T-helper 2 cell treated with Interferon-gamma antibody and Interleukin-4, amounts not matched to agents 5 μg/mL and 100 μg/mL, for 36 hours (primary cell): Measurements from ENCODE around the gene ID1.

Experiments
- DNase-seq: peaks from one replicate; pipeline ENCODE4 v3.0.0; 2021; ENCODE audit warnings: low spot score
- H3K27ac Mint-ChIP-seq: one replicate; pipeline ENCODE4 v1.8.0; 2021; ENCODE audit warnings: mild to moderate bottlenecking, mixed read lengths
- H3K27me3 Mint-ChIP-seq: one replicate; pipeline ENCODE4 v1.8.0; 2021; ENCODE audit warnings: low read depth, mixed read lengths
- H3K36me3 Mint-ChIP-seq: one replicate; pipeline ENCODE4 v1.8.0; 2021; ENCODE audit warnings: low read depth, mixed read lengths
- H3K4me1 Mint-ChIP-seq: one replicate; pipeline ENCODE4 v1.8.0; 2021; ENCODE audit warnings: low read depth, mixed read lengths
- H3K4me3 Mint-ChIP-seq: one replicate; pipeline ENCODE4 v1.8.0; 2022; ENCODE audit warnings: mild to moderate bottlenecking, moderate library complexity, mixed read lengths
- H3K9me3 Mint-ChIP-seq: one replicate; pipeline ENCODE4 v1.8.0; 2021; ENCODE audit warnings: mixed read lengths

ID1 gene, protein sequence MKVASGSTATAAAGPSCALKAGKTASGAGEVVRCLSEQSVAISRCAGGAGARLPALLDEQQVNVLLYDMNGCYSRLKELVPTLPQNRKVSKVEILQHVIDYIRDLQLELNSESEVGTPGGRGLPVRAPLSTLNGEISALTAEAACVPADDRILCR

DNA sequence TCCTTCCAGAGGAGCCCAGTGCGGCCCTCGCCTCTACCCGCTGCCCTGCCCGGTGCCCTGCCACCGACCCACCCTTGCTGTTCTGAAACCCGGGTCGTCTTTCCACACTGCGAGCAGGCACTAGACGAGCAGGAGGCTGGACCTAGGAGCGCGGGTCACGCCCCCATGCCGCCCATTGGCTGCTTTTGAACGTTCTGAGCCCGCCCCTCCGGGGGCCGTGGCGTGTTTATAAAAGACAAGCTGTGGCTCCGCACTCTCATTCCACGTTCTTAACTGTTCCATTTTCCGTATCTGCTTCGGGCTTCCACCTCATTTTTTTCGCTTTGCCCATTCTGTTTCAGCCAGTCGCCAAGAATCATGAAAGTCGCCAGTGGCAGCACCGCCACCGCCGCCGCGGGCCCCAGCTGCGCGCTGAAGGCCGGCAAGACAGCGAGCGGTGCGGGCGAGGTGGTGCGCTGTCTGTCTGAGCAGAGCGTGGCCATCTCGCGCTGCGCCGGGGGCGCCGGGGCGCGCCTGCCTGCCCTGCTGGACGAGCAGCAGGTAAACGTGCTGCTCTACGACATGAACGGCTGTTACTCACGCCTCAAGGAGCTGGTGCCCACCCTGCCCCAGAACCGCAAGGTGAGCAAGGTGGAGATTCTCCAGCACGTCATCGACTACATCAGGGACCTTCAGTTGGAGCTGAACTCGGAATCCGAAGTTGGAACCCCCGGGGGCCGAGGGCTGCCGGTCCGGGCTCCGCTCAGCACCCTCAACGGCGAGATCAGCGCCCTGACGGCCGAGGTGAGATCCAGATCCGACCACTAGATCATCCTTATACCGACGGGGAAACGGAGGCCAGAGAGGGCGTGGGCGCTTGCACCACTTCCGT is at the start of gene ID1:
Gene ID1 (plus strand): TSS at position 259 of the 871 bp plus-strand sequence. CDS start 99 bp downstream, at position 358.
- Mint-ChIP-seq H3K4me1 (peaks cover 24% of the 10 kb centered on the region), H3K9me3 (no peaks in the 10 kb centered on the region), H3K4me3 (peak within 1 kb of the TSS; percentile 91), H3K27ac (peak within 1 kb of the TSS; percentile 72), H3K27me3 (peaks cover 48% of the 10 kb centered on the region), H3K36me3 (no peaks in the 10 kb centered on the region)
- peak; percentile 87 for DNase-seq

DNA sequence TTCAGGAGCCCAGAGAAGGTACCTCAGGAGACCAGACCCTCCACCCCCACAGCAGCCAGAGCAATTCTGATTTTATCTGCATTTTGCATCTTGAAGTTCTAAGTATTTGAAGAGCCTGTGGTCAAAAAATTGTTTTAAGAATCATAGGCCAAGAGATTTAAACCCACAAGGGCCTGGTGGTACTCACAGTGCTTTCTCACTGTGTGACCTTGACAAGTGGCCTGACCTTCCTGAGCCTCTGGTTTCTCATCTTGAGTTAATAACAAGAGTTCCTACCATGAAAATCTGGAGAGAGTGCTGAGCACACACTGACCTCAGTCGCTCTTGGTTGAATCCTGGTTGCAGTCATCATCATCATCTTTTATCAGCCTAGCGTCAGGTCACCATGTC is 45.4 kb upstream of the ID1 start:
- no peak for DNase-seq
- peaks cover 14% of the 10 kb centered on the region for H3K4me1 Mint-ChIP-seq
- no peak overlapping the region for H3K4me3 Mint-ChIP-seq
- peak overlapping the region; percentile 75 for H3K27ac Mint-ChIP-seq
- H3K36me3 Mint-ChIP-seq, result peaks cover 63% of the 10 kb centered on the region
- no peaks in the 10 kb centered on the region for H3K27me3 Mint-ChIP-seq
- H3K9me3 Mint-ChIP-seq, result no peaks in the 10 kb centered on the region

DNA sequence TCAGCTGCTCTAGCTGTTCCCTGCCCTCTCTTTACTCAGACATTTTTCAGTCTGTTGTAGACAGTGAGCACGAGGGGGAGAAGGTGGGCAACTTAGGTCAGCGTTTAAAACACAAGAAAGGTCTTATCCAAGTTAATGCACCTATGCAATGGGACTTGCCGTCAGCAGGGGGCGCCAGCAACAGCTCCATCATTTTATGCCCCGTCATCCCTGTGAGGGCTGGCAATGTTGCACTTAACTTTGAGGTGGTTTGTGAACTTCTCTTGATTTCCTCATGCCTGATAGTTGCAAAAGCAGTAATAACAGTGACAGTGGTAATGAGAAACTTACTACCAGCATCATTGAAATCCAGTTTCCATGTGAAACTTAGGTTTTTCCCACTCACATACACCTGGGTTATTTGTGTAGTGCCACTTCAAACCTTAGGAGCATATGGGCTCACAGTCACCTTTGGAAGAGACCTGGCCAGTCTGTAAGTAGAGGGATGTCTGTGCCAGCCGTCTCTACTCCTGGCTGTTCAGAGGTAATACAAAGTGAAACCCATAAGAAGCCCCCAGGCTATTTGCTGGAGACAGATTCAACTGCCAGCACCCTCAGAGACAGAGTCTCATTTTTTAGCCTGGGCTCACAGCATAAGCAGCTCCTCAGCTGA is 44.9 kb upstream of the ID1 start:
- Mint-ChIP-seq H3K27me3 (no peaks in the 10 kb centered on the region), H3K4me1 (peaks cover 14% of the 10 kb centered on the region), H3K9me3 (no peaks in the 10 kb centered on the region), H3K4me3 (no peak overlapping the region), H3K36me3 (peaks cover 60% of the 10 kb centered on the region), H3K27ac (peak overlapping the region; percentile 75)
- peak; percentile 60 for DNase-seq

DNA sequence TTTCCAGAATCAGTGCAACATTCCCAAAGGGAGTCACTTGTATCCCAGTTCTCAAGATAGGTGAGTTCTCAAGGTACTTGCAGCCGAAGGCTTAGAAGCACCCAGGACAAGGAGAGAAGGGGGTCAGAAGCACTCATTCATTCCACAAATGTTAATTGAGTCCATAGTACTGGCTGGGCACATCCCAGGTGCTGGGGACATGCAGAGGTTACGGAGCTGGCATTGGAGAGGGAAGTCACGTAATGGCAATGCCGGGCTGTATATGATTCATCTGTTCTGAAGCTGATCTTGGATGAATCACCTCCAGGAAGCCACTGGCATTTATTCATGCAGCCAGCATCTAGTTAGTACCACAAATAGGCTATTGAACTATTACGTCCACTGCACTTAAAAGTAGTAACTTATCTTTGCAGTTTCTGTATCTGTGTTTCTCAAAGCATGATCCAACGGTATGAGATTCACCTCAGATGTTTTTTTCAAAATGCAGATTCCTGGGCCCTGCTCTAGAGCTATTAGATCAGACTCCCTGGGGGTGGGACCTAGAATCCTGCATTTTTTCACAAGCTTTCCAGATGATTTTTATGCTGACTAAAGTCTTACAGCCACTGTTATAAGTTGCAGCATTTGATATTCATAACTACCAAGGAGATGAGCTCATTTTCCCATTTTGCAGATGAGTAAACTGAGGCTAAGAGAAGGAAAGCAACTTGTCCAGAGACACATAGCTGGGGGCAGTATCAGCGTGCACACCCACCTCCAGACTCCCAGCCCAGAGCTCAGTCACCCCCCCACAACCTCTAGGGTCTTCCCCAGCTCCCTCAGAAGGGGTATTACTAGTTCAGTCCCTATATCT is 44.1 kb upstream of the ID1 start:
- Mint-ChIP-seq H3K27ac (peak overlapping the region; percentile 72), H3K9me3 (no peaks in the 10 kb centered on the region), H3K36me3 (peaks cover 55% of the 10 kb centered on the region), H3K27me3 (no peaks in the 10 kb centered on the region), H3K4me3 (no peak overlapping the region), H3K4me1 (peaks cover 16% of the 10 kb centered on the region)
- DNase-seq, result no peak

DNA sequence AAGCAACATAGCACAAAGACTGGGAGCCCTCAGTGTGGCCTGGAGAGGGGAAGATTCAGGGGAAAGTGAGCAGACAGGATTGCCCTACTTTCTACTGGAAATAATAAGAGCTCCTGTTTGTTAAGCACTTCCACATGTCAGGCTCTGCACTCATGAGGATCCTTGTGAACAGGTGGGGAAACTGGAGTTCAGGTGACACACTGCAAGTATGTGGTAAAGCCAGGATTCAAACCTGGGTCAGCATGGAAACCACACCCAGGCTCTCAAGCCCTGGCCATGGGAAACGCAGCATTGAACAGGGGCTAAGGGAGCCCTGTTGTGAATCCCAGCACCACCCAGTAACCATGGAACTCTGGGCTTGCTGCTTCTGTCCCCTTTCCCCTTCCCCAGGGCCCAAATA is 42.8 kb upstream of the ID1 start:
- peaks cover 20% of the 10 kb centered on the region for H3K4me1 Mint-ChIP-seq
- no peak overlapping the region for H3K4me3 Mint-ChIP-seq
- no peak overlapping the region for H3K27ac Mint-ChIP-seq
- H3K36me3 Mint-ChIP-seq, result peaks cover 55% of the 10 kb centered on the region
- no peaks in the 10 kb centered on the region for H3K9me3 Mint-ChIP-seq
- H3K27me3 Mint-ChIP-seq, result no peaks in the 10 kb centered on the region
- no peak for DNase-seq

DNA sequence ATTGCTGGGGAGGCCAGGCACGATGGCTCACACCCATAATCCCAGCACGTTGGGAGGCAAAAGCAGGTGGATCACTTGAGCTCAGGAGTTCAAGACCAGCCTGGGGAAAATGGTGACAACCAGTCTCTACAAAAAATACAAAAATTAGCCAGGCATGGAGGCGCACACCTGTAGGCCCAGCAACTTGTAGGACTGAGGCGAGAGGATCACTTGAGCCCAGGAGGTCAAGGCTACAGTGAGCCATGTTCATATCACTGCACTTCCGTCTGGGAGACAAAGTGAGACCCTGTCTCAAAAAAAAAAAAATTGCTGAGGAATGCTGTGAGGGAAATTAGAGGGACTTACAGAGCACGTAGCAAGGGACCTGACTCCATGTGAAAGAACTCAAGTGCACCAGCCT is 40.8 kb upstream of the ID1 start:
- peaks cover 48% of the 10 kb centered on the region for H3K36me3 Mint-ChIP-seq
- H3K27ac Mint-ChIP-seq, result no peak overlapping the region
- no peaks in the 10 kb centered on the region for H3K27me3 Mint-ChIP-seq
- H3K4me1 Mint-ChIP-seq, result peaks cover 18% of the 10 kb centered on the region
- no peak overlapping the region for H3K4me3 Mint-ChIP-seq
- no peak for DNase-seq
- no peaks in the 10 kb centered on the region for H3K9me3 Mint-ChIP-seq

DNA sequence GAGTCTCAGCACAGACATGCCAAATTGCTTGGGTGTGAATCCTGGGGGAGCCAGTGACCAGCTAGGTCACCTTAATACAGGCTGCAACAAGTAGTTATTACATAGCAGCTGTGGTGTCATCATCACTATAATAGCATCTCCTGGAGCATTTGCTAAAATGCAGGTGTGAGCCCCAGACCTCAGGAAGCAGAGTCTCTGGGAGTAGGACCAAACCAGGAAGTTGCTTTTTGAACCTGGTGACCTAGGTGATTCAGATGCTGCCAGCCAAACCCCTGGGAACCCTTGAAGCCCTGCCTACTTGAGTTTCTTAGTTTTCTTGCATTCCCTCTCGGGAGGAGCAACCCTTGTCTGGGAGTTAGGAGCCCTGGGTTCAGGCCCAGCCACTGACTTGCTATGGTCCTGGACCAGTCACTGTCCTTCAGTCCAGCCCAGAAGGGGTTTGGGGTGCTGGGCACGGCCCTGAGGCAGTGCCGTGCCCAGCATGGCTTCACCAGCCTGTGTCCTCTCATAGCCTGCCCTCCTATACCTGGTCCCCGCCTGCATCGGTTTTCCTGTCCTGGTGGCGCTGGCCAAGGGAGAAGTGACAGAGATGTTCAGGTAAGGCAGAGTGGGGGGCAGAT is 39.3 kb upstream of the ID1 start:
- Mint-ChIP-seq H3K27me3 (no peaks in the 10 kb centered on the region), H3K27ac (no peak overlapping the region), H3K4me1 (peaks cover 7% of the 10 kb centered on the region), H3K9me3 (no peaks in the 10 kb centered on the region), H3K36me3 (peaks cover 42% of the 10 kb centered on the region), H3K4me3 (no peak overlapping the region)
- DNase-seq, result no peak

DNA sequence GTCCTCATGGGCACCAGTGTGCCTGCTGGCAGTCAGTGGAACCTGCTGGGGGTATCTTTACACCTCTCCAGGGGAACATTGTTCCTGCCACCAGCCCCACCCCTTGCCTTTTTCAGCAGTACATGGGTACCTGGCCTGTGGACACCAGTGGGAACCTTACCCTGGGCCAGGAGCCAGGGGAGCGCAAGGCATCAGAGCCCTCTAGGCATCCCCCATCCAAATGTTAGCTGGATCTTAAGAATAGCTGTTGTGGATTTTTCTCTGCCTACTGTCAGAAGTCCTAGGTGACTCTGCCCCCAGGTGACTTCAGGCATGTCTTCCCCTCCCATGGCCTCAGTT is 38.8 kb upstream of the ID1 start:
- H3K27ac Mint-ChIP-seq, result no peak overlapping the region
- peaks cover 39% of the 10 kb centered on the region for H3K36me3 Mint-ChIP-seq
- H3K4me1 Mint-ChIP-seq, result peaks cover 7% of the 10 kb centered on the region
- no peaks in the 10 kb centered on the region for H3K27me3 Mint-ChIP-seq
- no peaks in the 10 kb centered on the region for H3K9me3 Mint-ChIP-seq
- no peak overlapping the region for H3K4me3 Mint-ChIP-seq
- no peak for DNase-seq

DNA sequence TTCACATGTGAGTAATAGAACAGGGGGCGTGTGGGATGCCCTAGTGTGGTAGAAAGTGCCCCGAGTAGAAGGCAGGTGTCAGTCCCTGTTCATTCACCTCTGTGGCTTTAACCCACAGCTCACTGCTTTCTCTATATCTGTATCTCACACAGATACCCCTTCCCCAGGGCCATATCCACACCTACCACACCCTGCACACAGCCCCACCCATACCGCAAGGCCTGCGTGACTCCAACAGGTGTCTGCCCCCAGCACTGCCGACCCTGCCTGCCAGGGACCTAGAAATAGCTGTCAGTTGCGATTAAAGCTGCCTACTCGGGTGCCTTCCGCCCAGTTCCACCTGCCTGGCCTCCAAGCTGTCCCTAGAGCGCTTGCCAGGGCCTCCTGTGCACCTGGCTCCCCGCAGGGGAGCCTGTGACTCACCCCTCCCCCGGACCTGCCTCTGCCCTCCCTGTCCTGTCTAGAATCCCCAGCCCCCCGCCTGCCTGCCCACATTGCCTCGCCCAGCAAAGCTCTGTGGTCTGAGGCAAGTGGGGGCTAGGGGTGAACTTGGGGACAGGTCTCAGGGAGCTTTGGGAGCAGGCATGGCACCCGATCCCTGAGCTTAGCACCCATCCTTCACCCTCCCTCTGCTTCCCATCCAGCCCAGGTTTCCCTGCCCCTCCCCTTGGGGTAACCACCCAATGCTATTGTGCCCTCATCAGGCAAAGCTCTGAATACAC is 38.3 kb upstream of the ID1 start:
- no peak for DNase-seq
- H3K4me1 Mint-ChIP-seq, result peaks cover 7% of the 10 kb centered on the region
- H3K9me3 Mint-ChIP-seq, result no peaks in the 10 kb centered on the region
- H3K36me3 Mint-ChIP-seq, result peaks cover 34% of the 10 kb centered on the region
- no peaks in the 10 kb centered on the region for H3K27me3 Mint-ChIP-seq
- no peak overlapping the region for H3K27ac Mint-ChIP-seq
- H3K4me3 Mint-ChIP-seq, result no peak overlapping the region

DNA sequence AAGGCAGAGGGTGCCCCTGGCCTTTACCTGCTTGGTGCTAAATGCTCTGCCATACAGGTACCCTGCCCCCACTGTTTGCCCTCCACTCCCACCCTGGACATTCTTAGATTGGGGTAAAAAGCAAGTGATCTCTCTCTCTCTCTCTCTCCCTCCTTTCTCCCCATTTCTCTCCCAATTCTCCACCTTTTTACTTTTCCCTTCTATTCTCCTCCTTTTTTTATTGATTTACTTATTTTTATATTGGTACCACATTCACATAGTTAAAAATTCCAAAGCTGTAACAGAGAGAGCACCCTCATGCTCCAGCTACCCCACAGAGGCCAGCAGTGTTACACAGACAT is 37.7 kb upstream of the ID1 start:
- no peaks in the 10 kb centered on the region for H3K9me3 Mint-ChIP-seq
- H3K4me3 Mint-ChIP-seq, result no peak overlapping the region
- no peak overlapping the region for H3K27ac Mint-ChIP-seq
- H3K27me3 Mint-ChIP-seq, result no peaks in the 10 kb centered on the region
- H3K36me3 Mint-ChIP-seq, result peaks cover 33% of the 10 kb centered on the region
- peaks cover 12% of the 10 kb centered on the region for H3K4me1 Mint-ChIP-seq
- DNase-seq, result no peak

DNA sequence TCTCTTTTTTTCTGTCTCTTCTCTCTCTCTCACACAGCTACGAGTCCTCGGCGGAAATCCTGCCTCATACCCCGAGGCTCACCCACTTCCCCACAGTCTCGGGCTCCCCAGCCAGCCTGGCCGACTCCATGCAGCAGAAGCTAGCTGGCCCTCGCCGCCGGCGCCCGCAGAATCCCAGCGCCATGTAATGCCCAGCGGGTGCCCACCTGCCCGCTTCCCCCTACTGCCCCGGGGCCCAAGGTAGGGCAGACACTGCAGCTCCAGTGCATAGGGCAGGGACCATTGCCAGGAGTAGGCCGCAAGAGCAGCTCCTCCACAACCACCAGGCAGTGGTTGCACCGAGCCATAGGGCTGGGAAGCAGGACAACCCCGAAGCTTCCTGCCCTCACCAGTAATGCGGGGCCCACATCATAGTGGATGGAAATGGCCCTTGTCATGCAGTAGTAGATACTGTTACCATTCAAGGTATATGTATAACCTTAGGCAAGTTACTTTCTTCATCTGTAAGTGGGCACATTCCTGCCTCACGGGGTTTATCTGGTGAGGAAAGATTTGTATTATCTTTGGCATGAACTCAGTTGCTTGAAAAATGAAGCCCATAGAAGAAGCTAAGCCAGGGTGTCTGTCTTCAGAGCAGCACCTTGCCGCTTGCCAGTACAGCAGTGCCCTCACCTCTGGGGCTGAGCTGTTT is 36.9 kb upstream of the ID1 start:
- no peak for DNase-seq
- Mint-ChIP-seq H3K9me3 (no peaks in the 10 kb centered on the region), H3K4me1 (peaks cover 14% of the 10 kb centered on the region), H3K27ac (peak overlapping the region; percentile 36), H3K27me3 (no peaks in the 10 kb centered on the region), H3K4me3 (no peak overlapping the region), H3K36me3 (peaks cover 25% of the 10 kb centered on the region)

DNA sequence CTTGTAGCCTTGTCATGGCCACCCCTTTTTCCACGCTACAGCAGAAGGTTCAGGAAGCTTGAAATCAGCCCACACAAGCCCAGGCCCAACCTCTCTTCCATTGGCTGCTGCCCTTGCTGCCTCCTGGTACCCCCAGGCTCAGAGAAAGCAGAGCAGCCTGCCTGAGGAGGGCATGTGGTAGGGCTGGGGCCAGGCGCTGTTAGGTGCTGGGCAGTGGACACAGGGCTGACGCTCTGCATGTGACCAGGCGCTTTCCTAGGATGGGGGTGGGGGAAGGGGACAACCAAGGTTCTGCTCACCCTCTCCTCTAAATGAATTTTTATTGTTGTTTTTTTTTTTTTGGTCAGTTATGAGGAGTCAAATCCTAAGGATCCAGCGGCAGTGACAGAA is 36.3 kb upstream of the ID1 start:
- Mint-ChIP-seq H3K27me3 (no peaks in the 10 kb centered on the region), H3K27ac (peak overlapping the region; percentile 36), H3K36me3 (peaks cover 24% of the 10 kb centered on the region), H3K9me3 (no peaks in the 10 kb centered on the region), H3K4me3 (no peak overlapping the region), H3K4me1 (peaks cover 19% of the 10 kb centered on the region)
- DNase-seq, result no peak
